Bone marrow (tissue), 2 donors: ENCODE measurements around the gene RPS6KC1.
"Not testable (repeated sequence)": the region's sequence is repeated elsewhere in the genome, so short reads cannot be mapped to it uniquely, and the experiment has no call there.

Experiments
- DNase-seq, 2 donors: peaks; one replicate each; lab custom pipeline; 2025; lab: John Stamatoyannopoulos, UW

Gene RPS6KC1

GRCh38 chr1:213284626-213285025, 233.6 kb downstream of the RPS6KC1 start:
- DNase-seq: no peak

DNA sequence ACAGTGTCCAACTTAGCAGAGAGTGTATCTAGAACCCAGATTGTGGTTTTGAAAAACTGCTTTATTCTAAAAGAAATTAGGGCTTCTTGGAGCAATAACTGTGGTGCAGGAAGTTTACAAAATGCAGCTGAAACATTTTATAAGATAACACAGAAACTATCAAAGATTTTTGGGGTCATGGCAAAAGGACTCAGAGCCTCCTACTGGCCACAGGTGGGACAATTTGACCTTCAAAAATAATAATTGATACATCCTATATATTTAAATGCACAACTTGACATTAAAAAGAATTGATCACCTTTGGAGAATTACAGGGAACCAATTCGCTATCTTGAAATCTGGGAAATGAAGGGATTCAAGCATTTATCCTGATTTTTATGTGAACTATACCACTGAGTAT, 235.2 kb downstream of the RPS6KC1 start:
- DNase-seq: no peak

- no peak for DNase-seq
Measured at GRCh38 chr1:213287987-213288386, 236.9 kb downstream of the RPS6KC1 start.

- no peak for DNase-seq
Measured at GRCh38 chr1:213291526-213291925, 240.5 kb downstream of the RPS6KC1 start.

- no peak for DNase-seq
Measured at GRCh38 chr1:213292614-213293013, 241.6 kb downstream of the RPS6KC1 start.

- DNase-seq: no peak
Measured at GRCh38 chr1:213295860-213296259, 244.8 kb downstream of the RPS6KC1 start.

- no peak for DNase-seq
Measured at GRCh38 chr1:213296558-213296957, 245.5 kb downstream of the RPS6KC1 start.

DNA sequence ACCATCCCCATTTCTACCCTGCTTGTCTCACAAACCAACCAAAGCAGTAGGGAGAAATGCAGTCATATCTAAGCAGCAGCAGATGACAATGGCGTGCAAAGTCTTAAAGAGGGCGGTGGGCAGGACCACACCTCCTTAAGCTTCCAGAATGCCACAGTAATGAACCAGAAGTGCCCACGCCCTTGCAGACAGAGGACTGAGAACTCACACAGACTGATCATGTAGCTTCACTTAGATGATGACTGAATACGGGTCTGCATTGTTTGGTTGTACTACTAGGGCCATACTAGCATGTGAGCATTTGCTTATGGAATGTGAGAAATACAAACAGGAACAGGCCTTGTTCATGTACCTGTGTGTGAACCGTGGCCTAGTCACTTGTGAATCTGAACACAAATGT, 246.0 kb downstream of the RPS6KC1 start:
- no peak for DNase-seq

DNA sequence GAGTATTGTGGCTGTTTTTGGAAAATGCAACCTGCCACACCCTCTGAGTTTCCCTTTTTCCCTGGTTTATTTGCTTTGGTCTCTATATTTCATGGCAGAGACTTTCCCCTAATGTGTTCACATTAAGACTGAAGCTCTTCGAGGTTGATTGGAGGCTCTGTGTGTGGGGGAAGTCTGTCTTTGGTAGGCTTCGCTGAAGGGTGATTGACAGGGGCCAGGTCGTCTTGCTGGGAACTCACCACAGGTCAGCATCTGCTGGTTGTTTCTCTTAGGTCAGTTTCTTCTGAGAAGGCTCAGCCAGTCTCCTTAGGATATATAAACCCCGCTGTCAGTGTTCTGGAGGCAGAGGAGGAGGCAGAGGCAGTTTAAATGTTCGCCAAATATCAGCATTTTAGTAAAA, 249.4 kb downstream of the RPS6KC1 start:
- DNase-seq: no peak

DNA sequence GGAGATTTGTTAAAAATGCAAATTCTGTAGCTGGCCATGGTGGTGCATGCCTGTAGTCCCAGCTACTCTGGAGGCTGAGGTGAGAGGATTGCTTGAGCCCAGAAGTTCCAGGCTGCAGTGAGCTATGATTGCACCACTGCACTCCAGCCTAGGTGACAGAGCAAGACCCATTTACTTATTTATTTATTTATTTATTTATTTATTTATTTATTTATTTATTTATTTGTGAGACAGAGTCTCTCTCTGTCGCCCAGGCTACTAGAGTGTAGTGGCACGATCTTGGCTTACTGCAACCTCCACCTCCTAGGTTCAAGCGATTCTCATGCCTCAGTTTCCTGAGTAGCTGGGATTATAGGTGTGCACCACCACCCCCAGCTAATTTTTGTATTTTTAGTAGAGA, 250.5 kb downstream of the RPS6KC1 start:
- DNase-seq: not testable (repeated sequence)

GRCh38 chr1:213303286-213303685, 252.2 kb downstream of the RPS6KC1 start:
- DNase-seq: no peak

DNA sequence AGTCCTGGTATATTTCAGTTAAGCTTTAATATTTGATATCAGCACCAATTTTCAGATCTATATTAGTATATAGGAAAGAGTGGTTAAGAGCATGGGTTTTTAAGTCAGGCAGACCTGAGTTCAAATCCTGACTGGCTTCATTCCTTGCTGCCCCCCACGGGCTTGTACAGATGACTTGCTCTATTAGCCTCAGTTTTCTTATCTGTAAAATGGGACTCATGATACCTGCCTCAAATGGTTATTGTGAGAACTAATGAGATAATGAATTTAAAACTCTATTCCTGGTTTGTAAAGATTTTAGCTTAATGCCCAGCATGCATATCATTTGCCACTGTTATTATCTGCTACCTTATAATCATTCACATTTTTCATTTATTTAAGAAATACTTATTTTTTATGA, 264.5 kb downstream of the RPS6KC1 start:
- DNase-seq: no peak

GRCh38 chr1:213318458-213318857, 267.4 kb downstream of the RPS6KC1 start:
- not testable (repeated sequence) for DNase-seq

DNA sequence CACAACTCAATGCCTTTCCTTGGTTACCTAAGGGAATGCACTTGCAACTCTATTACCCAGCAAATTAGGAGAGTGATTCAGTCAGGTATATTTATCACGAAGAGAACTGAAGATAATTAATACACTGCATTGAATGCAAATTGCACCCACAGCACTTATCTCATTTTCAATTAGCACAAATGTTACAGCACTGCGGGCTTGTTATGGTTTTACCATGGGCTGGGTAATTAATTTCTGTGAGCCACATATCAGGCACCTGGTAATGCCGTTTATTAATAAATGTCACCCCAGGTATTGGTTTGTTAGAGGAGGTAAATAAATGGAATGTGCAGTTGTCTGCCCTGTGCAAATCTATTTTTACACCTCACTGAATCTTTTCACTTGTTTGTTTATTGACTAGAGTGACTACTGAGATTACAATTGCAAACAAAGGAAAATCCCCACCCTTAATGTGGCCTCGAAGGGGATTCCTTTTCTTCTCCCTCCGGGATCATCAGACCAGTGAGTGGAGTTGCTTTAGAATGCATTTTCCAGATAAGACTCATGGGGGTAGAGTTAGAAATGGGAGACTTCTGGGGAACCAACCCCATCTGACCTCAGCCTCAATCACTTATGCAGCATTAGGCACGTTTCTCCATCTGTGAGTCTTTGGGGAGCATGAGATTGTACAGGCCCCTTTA, 269.3 kb downstream of the RPS6KC1 start:
- no peak for DNase-seq
